M059J (cell line): ENCODE results near the gene DDX10. TPM values are rescaled to one million over a fixed set of nuclear protein-coding genes. Genes with fewer than 3 reads are reported as not detected.

Source experiments
- DNase-seq: peaks from one replicate; pipeline ENCODE4 v3.0.0-alpha.2; 2012; ENCODE audit warnings: low read depth
- total RNA-seq: library from RNA; depleted of rRNA; stranded (reverse); fragments of >200 nt; shearing (Covaris generic); gene quantifications from 2 replicates; pipeline ENCODE4 v1.2.3, GENCODE V29; 2014

The DDX10 gene
- total RNA-seq, 1 experiment from 2014 or later: 43.0 TPM

GRCh38 chr11:108939135-108939534 is 274.3 kb downstream of the DDX10 start:
- no peak for DNase-seq

GRCh38 chr11:108943853-108944252 is 279.0 kb downstream of the DDX10 start:
- DNase-seq: no peak

- no peak for DNase-seq
Measured at GRCh38 chr11:108944471-108945178, 279.8 kb downstream of the DDX10 start.

- DNase-seq: no peak
Measured at GRCh38 chr11:108945341-108945740, 280.5 kb downstream of the DDX10 start.

- DNase-seq: peak; percentile 82
Measured at GRCh38 chr11:108947654-108948570, 283.0 kb downstream of the DDX10 start.

GRCh38 chr11:108958368-108959104 is 293.7 kb downstream of the DDX10 start:
- DNase-seq: peak; percentile 78

- DNase-seq: no peak
Measured at GRCh38 chr11:108959105-108959761, 294.4 kb downstream of the DDX10 start.

GRCh38 chr11:108959874-108960273 is 295.0 kb downstream of the DDX10 start:
- peak; percentile 61 for DNase-seq

GRCh38 chr11:108960501-108960900 is 295.6 kb downstream of the DDX10 start:
- DNase-seq: peak; percentile 58

- DNase-seq: no peak
Measured at GRCh38 chr11:108961095-108961494, 296.2 kb downstream of the DDX10 start.

GRCh38 chr11:108963118-108963517 is 298.2 kb downstream of the DDX10 start:
- DNase-seq: no peak

GRCh38 chr11:108965306-108966001 is 300.6 kb downstream of the DDX10 start:
- DNase-seq: peak; percentile 82

GRCh38 chr11:108966206-108966605 is 301.3 kb downstream of the DDX10 start:
- DNase-seq: no peak

GRCh38 chr11:108966978-108967377 is 302.1 kb downstream of the DDX10 start:
- DNase-seq: no peak

GRCh38 chr11:108967571-108967970 is 302.7 kb downstream of the DDX10 start:
- no peak for DNase-seq

- no peak for DNase-seq
Measured at GRCh38 chr11:108970221-108970991, 305.5 kb downstream of the DDX10 start.

- peak; percentile 97 for DNase-seq
Measured at GRCh38 chr11:108973402-108974162, 308.7 kb downstream of the DDX10 start.

- DNase-seq: peak; percentile 44
Measured at GRCh38 chr11:108975026-108975425, 310.2 kb downstream of the DDX10 start.

- DNase-seq: no peak
Measured at GRCh38 chr11:108975641-108976071, 310.8 kb downstream of the DDX10 start.
